Activated CD4-positive, alpha-beta T cell treated with anti-CD3 and anti-CD28 coated beads, Interleukin-2, Interleukin-4, amounts not matched to agents 100 ng/mL and 50 ng/mL, durations not matched to agents 16 hours and 8 hours (primary cell): ENCODE results near the gene RTN1.

ENCODE experiments used
- DNase-seq: peaks from one replicate; pipeline ENCODE4 v3.0.0-alpha.2; 2020; ENCODE audit warnings: low spot score

RTN1 gene

GRCh38 chr14:59788176-59788575 is 82.4 kb downstream of the RTN1 start:
- no peak for DNase-seq

DNA sequence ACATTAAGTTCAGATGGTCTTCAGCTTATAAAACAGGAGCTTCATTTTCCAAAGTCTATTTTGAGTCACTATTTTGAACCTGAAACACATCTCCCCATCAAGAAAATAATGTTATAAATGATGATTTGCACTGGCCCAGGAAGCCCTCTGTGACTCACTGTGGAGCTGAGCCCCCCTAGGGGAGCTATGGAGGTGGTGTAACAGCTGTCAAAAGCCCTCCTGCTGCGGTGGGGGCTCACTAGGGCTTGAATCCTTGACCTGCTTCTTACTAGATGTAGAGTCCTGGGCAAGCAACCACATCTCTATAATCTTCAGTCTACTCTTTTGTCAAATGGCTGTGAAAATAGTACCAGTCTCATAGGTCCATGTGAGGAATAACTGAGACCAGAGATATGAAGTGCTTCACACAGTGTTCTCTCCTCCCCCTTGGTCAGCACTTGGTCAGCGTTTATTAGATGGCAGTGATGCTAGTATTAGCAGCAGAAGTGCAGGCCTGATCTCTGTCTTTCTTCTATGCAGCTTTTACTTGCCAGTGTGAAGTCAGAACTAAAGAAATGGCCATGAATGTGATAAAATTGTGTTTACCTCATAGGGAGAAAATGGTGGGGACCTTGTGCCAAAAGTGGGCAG is 83.4 kb downstream of the RTN1 start:
- no peak for DNase-seq

DNA sequence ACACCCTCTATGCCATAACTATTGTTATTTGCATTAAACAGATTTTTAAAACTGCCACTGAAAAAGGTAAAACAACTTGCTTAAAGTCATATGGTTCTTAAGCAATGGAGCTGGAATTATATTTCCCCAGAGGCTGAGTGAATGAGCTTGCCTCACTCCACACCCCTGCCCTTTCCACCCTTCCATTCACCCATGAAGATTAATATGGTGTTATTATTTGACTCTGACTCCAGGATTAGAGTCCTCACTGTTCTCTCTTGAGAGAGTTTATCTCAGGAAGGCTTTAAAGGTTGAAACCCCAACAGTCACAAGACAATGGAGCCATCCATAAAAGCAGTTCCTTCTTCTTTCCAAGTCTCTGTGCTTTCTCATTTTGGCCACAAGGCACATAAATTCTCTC is 84.9 kb downstream of the RTN1 start:
- no peak for DNase-seq

DNA sequence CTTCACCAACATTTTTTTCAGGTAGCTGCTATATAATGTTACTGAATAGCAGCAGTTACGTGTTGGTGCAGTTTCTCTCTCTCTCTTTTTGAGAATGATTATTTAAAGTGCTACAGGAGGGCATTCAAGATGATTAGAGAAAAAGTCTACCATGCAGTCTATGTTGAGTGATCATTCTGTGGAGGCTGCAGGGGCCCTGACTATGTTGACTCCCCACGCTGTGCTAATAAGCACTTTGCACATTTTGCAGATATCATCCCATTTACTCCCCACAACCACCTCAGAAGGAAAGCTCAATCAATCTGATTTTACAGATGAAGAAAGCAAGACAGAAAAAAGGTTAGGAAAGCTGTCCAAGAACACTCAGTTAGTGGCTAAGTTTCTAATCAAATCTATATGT is 87.8 kb downstream of the RTN1 start:
- no peak for DNase-seq

- DNase-seq = no peak
These were observed 93.5 kb downstream of the RTN1 start for GRCh38 chr14:59777006-59777579.

DNA sequence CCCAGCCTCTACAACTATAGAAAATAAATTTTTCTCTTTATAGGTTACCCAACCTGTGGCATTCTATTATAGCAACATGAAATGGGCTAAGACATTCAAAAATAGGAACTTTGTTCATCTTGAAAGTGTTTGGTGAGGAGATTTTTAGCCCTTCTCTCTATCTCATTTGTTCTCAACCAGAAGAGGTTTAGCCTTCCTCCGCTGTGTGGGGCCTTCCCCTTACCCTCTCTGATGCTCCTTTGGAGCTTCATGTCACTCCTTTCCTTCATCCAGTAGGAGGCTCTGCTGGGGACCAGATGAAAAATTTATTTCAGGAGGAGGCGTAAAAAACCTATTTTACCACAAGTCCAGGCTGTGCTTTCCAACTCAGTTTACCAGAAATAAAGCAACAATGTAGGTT is 94.1 kb downstream of the RTN1 start:
- DNase-seq = no peak

DNA sequence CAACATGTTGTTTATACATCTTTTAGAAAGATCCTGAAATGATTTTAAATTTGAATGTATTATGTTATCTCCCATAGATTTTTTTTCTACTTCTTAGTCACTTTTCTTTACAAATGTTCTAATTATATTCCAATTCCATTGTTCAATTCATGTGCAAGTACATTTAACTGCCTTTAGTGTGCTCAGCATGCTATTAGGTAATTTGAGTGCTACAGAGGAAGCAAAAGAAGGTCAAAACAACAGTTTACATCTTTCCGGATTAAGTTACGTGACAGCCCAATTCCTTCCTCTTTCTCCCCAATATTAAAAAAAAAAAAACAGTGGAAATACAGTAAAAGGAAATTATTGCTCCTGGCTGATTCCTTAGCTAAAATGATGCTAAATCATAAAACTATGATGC is 98.3 kb downstream of the RTN1 start:
- no peak for DNase-seq

GRCh38 chr14:59771577-59771976 is 99.0 kb downstream of the RTN1 start:
- no peak for DNase-seq

GRCh38 chr14:59769586-59769985 is 101.0 kb downstream of the RTN1 start:
- DNase-seq = no peak

DNA sequence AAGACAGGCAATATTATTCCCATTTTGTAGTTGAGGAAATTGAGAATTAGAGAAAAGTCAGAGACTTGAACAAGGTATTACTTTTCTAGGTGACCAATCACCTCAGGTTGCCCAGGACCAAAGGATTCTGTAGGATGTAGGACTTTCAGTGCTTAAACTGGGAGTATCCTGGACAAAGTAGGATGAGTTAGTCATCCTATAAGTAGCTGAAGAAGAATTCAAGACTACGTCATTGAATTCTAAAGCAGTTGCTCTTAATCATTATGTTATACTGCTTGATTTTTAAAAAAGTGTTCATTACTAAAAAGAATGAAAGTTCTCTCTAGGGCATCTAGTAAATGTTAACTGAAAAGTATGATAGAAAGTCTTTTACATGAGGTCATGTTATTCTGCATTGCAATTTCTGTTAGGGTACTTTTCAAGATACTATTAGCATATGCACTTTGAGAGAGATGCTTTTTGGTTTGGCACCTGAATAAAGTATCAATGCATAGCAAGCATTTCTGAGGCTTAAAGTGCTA is 101.7 kb downstream of the RTN1 start:
- DNase-seq = no peak

- no peak for DNase-seq
These were observed 108.7 kb downstream of the RTN1 start for GRCh38 chr14:59761851-59762250.

- DNase-seq = no peak
These were observed 115.0 kb downstream of the RTN1 start for GRCh38 chr14:59755409-59756135.

GRCh38 chr14:59754256-59754655 is 116.3 kb downstream of the RTN1 start:
- DNase-seq = no peak

GRCh38 chr14:59753512-59753911 is 117.1 kb downstream of the RTN1 start:
- DNase-seq = no peak

GRCh38 chr14:59751578-59751977 is 119.0 kb downstream of the RTN1 start:
- DNase-seq = no peak

DNA sequence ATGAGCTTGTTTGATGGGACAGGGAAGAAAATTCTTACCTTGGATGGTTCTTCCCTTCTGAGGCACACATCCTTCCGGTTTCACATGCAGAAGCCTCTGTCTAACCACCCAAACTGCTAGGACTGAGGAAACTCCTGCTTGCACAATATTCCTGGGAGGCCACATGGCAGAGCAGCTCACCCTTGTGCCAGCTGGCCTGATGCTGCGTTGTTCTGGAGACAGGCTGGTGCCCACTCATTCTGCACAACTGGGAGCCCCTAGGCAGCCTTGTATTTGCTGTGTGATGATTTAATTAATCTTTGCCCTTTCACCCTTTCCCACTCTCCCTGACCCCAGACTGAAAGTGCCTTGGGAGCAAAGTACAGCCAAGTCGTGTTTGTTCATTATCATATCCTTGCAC is 130.8 kb downstream of the RTN1 start:
- no peak for DNase-seq

DNA sequence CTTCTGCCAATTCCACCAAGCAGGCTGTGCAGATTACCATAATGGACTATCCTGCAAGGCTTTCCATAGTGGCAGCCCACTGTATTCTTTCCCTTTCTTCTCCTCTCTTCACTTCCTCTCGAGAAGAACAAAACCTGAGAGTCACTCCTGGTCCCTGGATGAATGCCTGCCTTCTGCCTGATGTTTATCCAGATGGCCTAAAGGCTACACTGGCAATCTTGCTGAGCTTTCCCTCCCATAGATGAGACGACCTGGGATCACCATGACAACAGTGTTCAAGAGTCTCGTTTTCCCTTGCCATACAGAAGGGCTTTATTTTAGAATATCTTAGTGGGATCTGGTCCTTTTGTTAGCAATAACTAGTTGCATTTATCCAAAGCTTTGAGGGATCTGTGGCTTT is 142.3 kb downstream of the RTN1 start:
- no peak for DNase-seq

- DNase-seq = no peak
These were observed 143.4 kb downstream of the RTN1 start for GRCh38 chr14:59727073-59727661.

DNA sequence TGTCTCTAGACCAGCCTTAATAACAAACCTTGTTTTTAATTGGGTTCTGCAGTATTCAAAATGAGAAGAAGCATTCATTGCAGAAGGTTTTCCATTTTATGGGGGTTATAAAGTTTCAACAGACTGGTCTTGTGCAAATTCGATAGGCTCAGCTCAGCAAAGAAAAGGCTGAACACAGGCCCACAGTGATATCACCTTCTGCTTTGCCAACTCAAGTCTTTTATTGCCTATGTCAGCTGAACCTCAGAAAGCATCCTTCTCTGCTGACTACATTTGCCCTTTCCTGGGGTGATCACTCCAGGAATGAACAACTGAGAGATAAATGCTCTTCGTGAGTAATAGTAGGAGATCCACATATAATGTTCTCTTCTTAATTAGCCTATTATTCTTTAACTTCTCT is 159.5 kb downstream of the RTN1 start:
- no peak for DNase-seq

GRCh38 chr14:59707778-59708561 is 162.6 kb downstream of the RTN1 start:
- no peak for DNase-seq

GRCh38 chr14:59705866-59706265 is 164.7 kb downstream of the RTN1 start:
- no peak for DNase-seq

DNA sequence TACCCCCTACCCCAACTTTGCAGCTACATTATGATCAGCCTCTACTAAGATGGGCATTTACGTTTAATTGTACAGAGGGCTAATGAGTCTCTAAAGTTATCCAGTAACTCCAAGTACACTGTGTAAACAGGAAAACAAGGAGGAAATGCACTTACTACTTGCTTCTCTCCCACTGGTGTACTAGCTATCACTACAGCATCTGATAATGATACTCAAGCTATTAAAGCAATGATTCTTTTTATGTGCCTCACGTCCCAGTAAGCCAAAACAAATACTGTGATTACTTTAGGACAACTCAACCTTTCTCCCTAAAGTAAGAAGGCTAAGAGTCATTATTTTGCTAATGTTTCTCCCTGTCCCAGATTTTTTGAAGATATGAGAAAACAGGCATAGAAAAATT is 165.3 kb downstream of the RTN1 start:
- DNase-seq = no peak
